ENCODE data around the gene CD177.
"Not testable (repeated sequence)": the region's sequence is repeated elsewhere in the genome, so short reads cannot be mapped to it uniquely, and the experiment has no call there.

The CD177 gene

DNA sequence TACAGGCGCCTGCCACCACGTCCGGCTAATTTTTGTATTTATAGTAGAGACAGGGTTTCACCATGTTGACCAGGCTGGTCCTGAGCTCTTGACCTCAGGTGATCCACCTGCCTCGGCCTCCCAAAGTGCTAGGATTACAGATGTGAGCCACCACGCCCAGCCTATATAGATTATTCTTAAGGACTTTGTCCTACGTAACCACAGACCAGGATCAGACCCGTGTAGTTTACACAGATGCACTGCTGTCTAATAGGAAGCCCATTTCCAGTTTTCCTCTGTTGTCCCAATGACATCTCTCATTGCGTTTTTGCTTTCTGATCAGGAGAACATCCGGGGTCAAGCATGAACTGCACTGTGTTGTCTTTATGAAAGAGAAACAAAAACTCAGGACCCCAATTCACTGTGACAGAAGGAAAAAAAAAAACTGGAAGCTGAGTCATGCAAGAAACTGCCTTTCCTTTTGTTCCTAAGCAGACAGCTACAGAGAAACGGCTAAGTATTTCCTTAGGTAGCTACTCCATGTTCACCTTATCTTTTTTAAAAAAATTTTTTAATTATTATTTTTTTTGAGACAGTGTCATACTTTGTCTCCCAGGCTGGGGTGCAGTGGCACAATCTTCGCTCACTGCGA, 29.2 kb downstream of the CD177 start:
- not testable (repeated sequence) for DNase-seq

GRCh38 chr19:43383254-43383653, 29.8 kb downstream of the CD177 start:
- DNase-seq, result not testable (repeated sequence)

GRCh38 chr19:43383759-43384158, 30.3 kb downstream of the CD177 start:
- DNase-seq, result not testable (repeated sequence)

DNA sequence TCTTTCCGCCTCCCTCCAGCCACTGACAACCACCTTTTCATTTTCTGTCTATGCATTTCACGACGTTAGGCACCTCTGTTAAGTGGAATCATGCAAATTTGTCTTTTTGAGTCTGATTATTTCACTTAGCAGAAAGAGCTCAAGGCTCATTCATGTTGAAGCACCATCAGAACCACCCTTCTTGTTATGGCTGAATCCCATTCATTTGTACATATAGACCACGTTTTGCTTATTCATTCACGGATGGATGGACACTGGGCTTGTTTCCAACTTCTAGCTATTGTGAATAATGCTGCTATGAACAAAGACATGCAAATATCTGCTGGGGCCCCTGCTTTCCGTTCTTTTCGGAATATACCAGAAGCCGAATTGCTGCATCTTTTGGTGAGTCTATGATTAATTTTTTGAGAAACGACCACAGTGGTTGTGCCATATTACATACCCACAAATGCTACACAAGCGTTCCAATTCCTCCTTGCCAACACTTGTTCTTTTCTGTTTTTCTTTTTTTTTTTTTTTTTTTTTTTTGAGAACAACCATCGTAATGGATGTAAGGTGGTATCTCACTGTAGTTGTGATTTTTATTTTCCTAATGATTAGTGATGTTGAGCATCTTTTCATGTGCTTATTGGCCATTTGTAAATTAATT, 37.5 kb downstream of the CD177 start:
- not testable (repeated sequence) for DNase-seq

DNA sequence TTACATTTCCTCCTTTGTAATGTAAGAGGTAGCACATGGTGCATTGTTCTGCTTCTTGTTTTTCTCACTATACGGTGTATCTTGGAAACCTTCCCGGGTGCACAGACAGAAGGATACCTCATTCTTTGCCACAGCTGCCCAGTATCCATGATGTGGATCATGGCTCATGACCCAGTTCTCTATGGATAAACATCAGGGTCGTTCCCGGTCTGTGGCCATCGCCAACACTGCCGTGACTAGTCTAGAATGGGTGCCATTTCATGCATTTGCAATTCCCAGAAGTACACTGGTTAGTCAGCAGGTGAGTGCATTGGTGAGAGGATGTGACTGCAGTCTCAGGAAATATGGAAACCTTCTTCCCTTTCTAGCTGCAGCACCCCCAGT, 38.1 kb downstream of the CD177 start:
- not testable (repeated sequence) for DNase-seq

GRCh38 chr19:43393501-43393900, 40.0 kb downstream of the CD177 start:
- DNase-seq, result not testable (repeated sequence)

DNA sequence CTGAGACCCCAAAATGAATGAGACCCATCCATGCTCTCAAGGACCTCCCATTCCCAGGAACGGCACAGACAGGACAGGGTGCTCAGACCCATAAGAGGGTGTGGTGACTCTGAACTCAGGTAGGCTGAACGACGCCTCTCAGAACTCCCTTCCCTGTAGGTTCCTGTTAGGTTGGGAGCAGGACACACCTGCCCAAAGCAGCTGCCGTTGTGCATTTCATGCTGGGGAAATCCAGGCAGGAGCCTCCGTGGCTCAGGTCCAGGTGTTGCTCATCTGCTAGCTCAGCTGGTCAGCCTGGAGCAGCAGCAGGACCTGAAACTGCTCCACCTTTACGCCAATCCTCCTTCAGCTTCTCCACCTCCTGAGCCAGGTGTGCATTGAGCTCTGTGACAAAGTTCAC, 42.1 kb downstream of the CD177 start:
- DNase-seq, result no peak

DNA sequence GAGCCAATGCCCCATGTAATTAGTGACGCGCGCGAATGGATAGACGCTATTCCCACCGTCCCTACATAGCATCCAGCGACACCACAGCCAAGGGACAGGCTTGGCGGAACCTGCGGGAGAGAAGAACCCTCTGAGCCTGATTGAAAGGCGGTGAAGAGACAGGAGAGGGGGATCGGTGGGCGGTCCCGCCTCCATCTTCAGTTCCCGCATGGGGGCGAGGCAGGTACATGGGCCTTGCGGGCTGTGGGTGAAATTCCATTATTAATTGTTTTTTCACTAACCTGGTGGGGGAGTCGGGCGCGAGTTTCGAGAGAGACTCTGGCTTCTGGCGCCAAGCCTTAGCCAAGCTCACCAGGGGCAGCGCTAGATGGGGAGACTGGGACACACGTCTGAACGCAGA, 52.8 kb downstream of the CD177 start:
- DNase-seq, result no peak

- no peak for DNase-seq
Observed at GRCh38 chr19:43407416-43408005, 54.0 kb downstream of the CD177 start.

GRCh38 chr19:43408043-43408442, 54.6 kb downstream of the CD177 start:
- no peak for DNase-seq

GRCh38 chr19:43409415-43409814, 55.9 kb downstream of the CD177 start:
- DNase-seq, result no peak

- no peak for DNase-seq
Observed at GRCh38 chr19:43412441-43412840, 59.0 kb downstream of the CD177 start.
